Measurements from ENCODE around the gene ARHGAP6. TPM values are rescaled to one million over a fixed set of nuclear protein-coding genes. Genes with fewer than 3 reads are reported as not detected.
A peak's percentile ranks its signal among the peaks of the same experiment; 100 is the strongest.

ARHGAP6 gene
- polyA plus RNA-seq, 2 of the 4 experiments (the other 2 are of a cell fraction) = 0.04 TPM; not detected in 1

DNA sequence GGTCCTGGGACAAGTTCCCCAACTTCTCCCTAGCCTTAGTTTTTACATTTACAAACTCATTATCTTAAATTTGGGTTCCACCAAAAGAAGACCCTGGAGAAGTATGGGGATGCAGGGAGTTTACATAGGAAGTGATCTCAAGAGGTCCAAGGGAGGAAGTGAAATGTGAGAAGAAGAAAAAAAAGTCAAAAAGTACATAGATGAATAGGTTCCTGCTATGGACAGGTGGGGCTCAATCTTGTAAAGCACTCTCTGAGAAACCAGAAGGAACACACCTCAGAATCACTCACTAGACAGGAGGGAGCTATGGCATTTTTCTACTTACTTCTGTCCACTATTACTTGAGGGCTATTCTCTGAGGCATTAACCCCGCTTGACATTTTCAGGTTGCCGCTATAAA lies 56.6 kb downstream of the ARHGAP6 start:
- Histone ChIP-seq H3K4me2 (no peak overlapping the region), H3K9me3 (no peaks in the 10 kb centered on the region), H3K4me3 (no peak overlapping the region), H3K4me1 (no peaks in the 10 kb centered on the region), H3K27ac (no peak overlapping the region)
- TF ChIP-seq MAFK (IDR thresholded peaks at IDR 0.05; ENCODE audit: partially characterized antibody) (no peak), ZC3H11A (IDR thresholded peaks at IDR 0.05) (no peak), E2F6 (IDR thresholded peaks at IDR 0.05; ENCODE audit: borderline replicate concordance, low read depth) (no peak), ZNF302 (CRISPR knock-in tag; IDR thresholded peaks at IDR 0.05) (no peak), CHD4 (IDR thresholded peaks at IDR 0.05; ENCODE audit: borderline replicate concordance) (no peak), RNF2 (IDR thresholded peaks at IDR 0.05; ENCODE audit: borderline replicate concordance, low read depth) (no peak), MAX (IDR thresholded peaks at IDR 0.05) (no peak), HEYL (CRISPR knock-in tag; IDR thresholded peaks at IDR 0.05) (no peak), ZSCAN20 (CRISPR knock-in tag; IDR thresholded peaks at IDR 0.05) (no peak), KDM5A (IDR thresholded peaks at IDR 0.05) (no peak), JUNB (IDR thresholded peaks at IDR 0.05) (no peak), EHMT2 (IDR thresholded peaks at IDR 0.05; ENCODE audit: low read depth) (no peak), MYC (IDR thresholded peaks at IDR 0.05; ENCODE audit: borderline replicate concordance, low read length) (no peak), CEBPB (IDR thresholded peaks at IDR 0.05) (no peak), POLR2A (IDR thresholded peaks at IDR 0.05; ENCODE audit: low read length) (no peak), CHD2 (IDR thresholded peaks at IDR 0.05; ENCODE audit: low read length, partially characterized antibody) (no peak), PHF8 (IDR thresholded peaks at IDR 0.05; ENCODE audit: borderline replicate concordance, low read depth) (no peak)
- FAIRE-seq (no peak), ATAC-seq (no peak), DNase-seq (ENCODE audit: low read depth in 1 of 2, low spot score in 1 of 2) (no peak)
- ChIA-PET CTCF (no interaction called here), POLR2A (no interaction called here)
- WGBS (ENCODE audit: missing lambda C conversion rate) = 0% methylated on average over 2 of the region's 2 CpGs

DNA sequence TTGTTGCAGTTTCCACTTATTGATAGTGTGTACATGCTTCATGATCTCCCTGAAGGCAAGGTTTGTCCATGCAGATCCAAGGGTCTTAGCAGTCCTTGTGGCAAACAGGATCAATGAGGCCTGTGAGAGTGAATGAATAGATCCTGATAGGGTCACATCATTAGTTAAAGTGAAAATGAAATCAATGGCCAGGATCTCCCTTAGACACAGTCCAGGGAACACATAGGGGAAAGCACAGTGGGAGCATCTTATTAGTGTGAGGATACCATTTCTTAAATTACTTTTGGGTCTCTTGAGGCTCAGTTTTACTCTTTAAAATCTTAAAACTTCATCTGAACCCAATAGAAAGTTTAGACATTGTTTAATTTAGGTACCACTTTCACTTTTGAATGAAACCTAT lies 59.3 kb downstream of the ARHGAP6 start:
- ATAC-seq (no peak), DNase-seq (ENCODE audit: low read depth in 1 of 2, low spot score in 1 of 2) (no peak), FAIRE-seq (peak; percentile 43)
- Histone ChIP-seq H3K4me2 (no peak overlapping the region), H3K4me3 (no peak overlapping the region), H3K4me1 (no peaks in the 10 kb centered on the region), H3K9me3 (no peaks in the 10 kb centered on the region), H3K27ac (no peak overlapping the region)
- TF ChIP-seq HEYL (CRISPR knock-in tag; IDR thresholded peaks at IDR 0.05) (no peak), HDAC2 (IDR thresholded peaks at IDR 0.05) (no peak), NR3C1 (IDR thresholded peaks at IDR 0.05) (no peak)
- ChIA-PET CTCF (no interaction called here), POLR2A (no interaction called here)

- no peak for ATAC-seq
- H3K4me3 ChIP-seq = no peak overlapping the region
- no peak overlapping the region for H3K4me2 ChIP-seq
- 17% methylated on average over 3 of the region's 3 CpGs for WGBS (ENCODE audit: missing lambda C conversion rate)
- DNase-seq (ENCODE audit: low read depth in 1 of 2, low spot score in 1 of 2) = no peak
- no peaks in the 10 kb centered on the region for H3K9me3 ChIP-seq
- H3K4me1 ChIP-seq = no peaks in the 10 kb centered on the region
- POLR2A ChIA-PET = no interaction called here
- no peak overlapping the region for H3K27ac ChIP-seq
- TF ChIP-seq HOXB13 (CRISPR knock-in tag; IDR thresholded peaks at IDR 0.05; ENCODE audit: low read depth) (no peak), PHF8 (IDR thresholded peaks at IDR 0.05; ENCODE audit: borderline replicate concordance, low read depth) (no peak), NR3C1 (IDR thresholded peaks at IDR 0.05) (no peak), SMC3 (IDR thresholded peaks at IDR 0.05) (no peak), RAD21 (conservative IDR thresholded peaks at IDR 0.05 in 1 of 2, IDR thresholded peaks at IDR 0.05 in 1 of 2) (no peak), KDM5A (IDR thresholded peaks at IDR 0.05) (no peak), HOXB5 (CRISPR knock-in tag; IDR thresholded peaks at IDR 0.05) (no peak), SREBF2 (IDR thresholded peaks at IDR 0.05) (no peak), RCOR1 (IDR thresholded peaks at IDR 0.05; ENCODE audit: low read depth, low read length) (no peak), CHD4 (IDR thresholded peaks at IDR 0.05; ENCODE audit: borderline replicate concordance) (no peak), ZNF302 (CRISPR knock-in tag; IDR thresholded peaks at IDR 0.05) (no peak), REST (IDR thresholded peaks at IDR 0.05) (no peak), JUN (IDR thresholded peaks at IDR 0.05) (no peak), BHLHE40 (IDR thresholded peaks at IDR 0.05; ENCODE audit: low read depth, low read length) (no peak), FOXS1 (CRISPR knock-in tag; IDR thresholded peaks at IDR 0.05) (no peak), EP300 (IDR thresholded peaks at IDR 0.05) (no peak), ESRRA (IDR thresholded peaks at IDR 0.05; ENCODE audit: borderline replicate concordance, low read length) (no peak)
- TF ChIP-seq, protein P1, sequence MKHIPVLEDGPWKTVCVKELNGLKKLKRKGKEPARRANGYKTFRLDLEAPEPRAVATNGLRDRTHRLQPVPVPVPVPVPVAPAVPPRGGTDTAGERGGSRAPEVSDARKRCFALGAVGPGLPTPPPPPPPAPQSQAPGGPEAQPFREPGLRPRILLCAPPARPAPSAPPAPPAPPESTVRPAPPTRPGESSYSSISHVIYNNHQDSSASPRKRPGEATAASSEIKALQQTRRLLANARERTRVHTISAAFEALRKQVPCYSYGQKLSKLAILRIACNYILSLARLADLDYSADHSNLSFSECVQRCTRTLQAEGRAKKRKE (CRISPR knock-in tag; IDR thresholded peaks at IDR 0.05; ENCODE audit: low read depth) = no peak
- CTCF ChIA-PET = no interaction called here
- FAIRE-seq = no peak
Observed at GRCh38 chrX:11600578-11600977, 65.1 kb downstream of the ARHGAP6 start.

All from A549 (cell line).